ENCODE data around the gene OR5I1.
A peak's percentile ranks its signal among the peaks of the same experiment; 100 is the strongest.
"Not testable (repeated sequence)": the region's sequence is repeated elsewhere in the genome, so short reads cannot be mapped to it uniquely, and the experiment has no call there.

Gene OR5I1

GRCh38 chr11:55936300-55936699 is at the start of gene OR5I1:
Gene OR5I1 (minus strand): TSS chr11:55936400. CDS start chr11:55936400, 0 bp downstream.
- DNase-seq: no peak

GRCh38 chr11:55970935-55971334 is 34.7 kb upstream of the OR5I1 start:
- no peak for DNase-seq

- no peak for DNase-seq
These were observed 33.6 kb upstream of the OR5I1 start, which contains the start of gene OR10AG1 for GRCh38 chr11:55969845-55970244. Gene OR10AG1 (minus strand): TSS chr11:55969945. CDS start chr11:55969907, 38 bp downstream.

GRCh38 chr11:55967914-55968313 is 31.7 kb upstream of the OR5I1 start:
- no peak for DNase-seq

- no peak for DNase-seq
These were observed 30.2 kb upstream of the OR5I1 start for GRCh38 chr11:55966391-55966790.

GRCh38 chr11:55956521-55956920 is 20.3 kb upstream of the OR5I1 start:
- DNase-seq: no peak

- no peak for DNase-seq
These were observed 13.1 kb upstream of the OR5I1 start for GRCh38 chr11:55949330-55949729.

GRCh38 chr11:55942785-55943392 is 6.7 kb upstream of the OR5I1 start:
- DNase-seq: peak; percentile 26

GRCh38 chr11:55920537-55920936 is 15.7 kb downstream of the OR5I1 start:
- DNase-seq: no peak

- DNase-seq: no peak
These were observed 21.7 kb downstream of the OR5I1 start, which contains the start of gene OR5W2 for GRCh38 chr11:55914482-55914881. Gene OR5W2 (minus strand): TSS chr11:55914582. CDS start chr11:55914582, 0 bp downstream.

GRCh38 chr11:55902308-55902707 is 33.9 kb downstream of the OR5I1 start:
- DNase-seq: no peak

GRCh38 chr11:55895216-55895615 is 41.0 kb downstream of the OR5I1 start:
- DNase-seq: no peak

GRCh38 chr11:55885481-55885880 is 50.7 kb downstream of the OR5I1 start:
- DNase-seq: not testable (repeated sequence)
